ENCODE measurements around the gene EPB41L3. TPM values are rescaled to one million over a fixed set of nuclear protein-coding genes. Genes with fewer than 3 reads are reported as not detected.

Gene EPB41L3
- total RNA-seq, 1 experiment from 2014 or later, result 16.1 TPM

DNA sequence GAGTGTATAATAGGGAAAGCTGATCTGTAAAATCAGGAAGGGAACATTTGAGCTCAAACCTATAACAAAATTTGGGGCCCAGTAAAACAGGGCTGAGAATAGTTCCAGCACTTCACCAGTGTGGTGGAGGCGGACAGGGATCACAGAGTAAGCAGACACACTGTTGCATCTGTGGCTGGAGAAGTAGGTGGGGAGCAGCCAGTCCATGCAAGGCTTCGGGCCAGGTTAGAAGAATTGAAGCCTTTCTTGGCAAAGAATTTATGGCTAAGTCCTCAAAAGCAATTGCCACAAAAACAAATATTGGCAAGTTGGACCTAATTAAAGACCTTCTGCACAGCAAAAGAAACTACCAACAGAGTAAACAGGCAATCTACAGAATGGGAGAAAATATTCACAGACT lies 154.4 kb downstream of the EPB41L3 start:
- no peaks in the 10 kb centered on the region for H3K9me3 Mint-ChIP-seq
- Histone ChIP-seq H3K27ac (ENCODE audit: insufficient read length, low read depth, low read length) (no peak overlapping the region), H2BK5ac (ENCODE audit: insufficient read length, low read length) (no peak overlapping the region), H3K56ac (ENCODE audit: insufficient read length, low read depth, low read length) (no peak overlapping the region), H3K23ac (ENCODE audit: insufficient read length, low read depth, low read length) (no peak overlapping the region), H2BK12ac (ENCODE audit: insufficient read length, low read depth, low read length) (no peak overlapping the region), H3T11ph (ENCODE audit: low read length) (no peak overlapping the region), H3K27me3 (ENCODE audit: insufficient read depth, low read length) (no peaks in the 10 kb centered on the region), H3K4ac (ENCODE audit: low read depth, low read length) (no peak overlapping the region), H3K4me2 (ENCODE audit: insufficient read depth, insufficient read length, low read length) (no peak overlapping the region), H2BK120ac (ENCODE audit: low read depth, low read length, poor library complexity, severe bottlenecking) (no peak overlapping the region), H3K79me2 (ENCODE audit: insufficient read depth, low read length) (no peaks in the 10 kb centered on the region), H3K18ac (ENCODE audit: insufficient read length, low read depth, low read length) (no peak overlapping the region), H3K9ac (ENCODE audit: extremely low read depth, insufficient read length, low read length) (no peak overlapping the region), H2AK5ac (ENCODE audit: insufficient read length, low read length) (no peak overlapping the region), H3K9me3 (ENCODE audit: control insufficient read depth, low read depth, low read length) (no peaks in the 10 kb centered on the region), H2AFZ (ENCODE audit: low read length) (no peak overlapping the region), H3K14ac (ENCODE audit: insufficient read depth, low read length) (no peak overlapping the region), H3K79me1 (ENCODE audit: insufficient read depth, low read depth, low read length, poor library complexity, severe bottlenecking) (no peaks in the 10 kb centered on the region), H3K4me1 (ENCODE audit: insufficient read depth, low read length) (no peaks in the 10 kb centered on the region), H4K5ac (ENCODE audit: insufficient read length, low read depth, low read length) (no peak overlapping the region), H2BK15ac (ENCODE audit: low read depth, low read length) (no peak overlapping the region), H4K91ac (ENCODE audit: insufficient read length, low read depth, low read length) (no peak overlapping the region), H4K20me1 (ENCODE audit: control insufficient read depth, insufficient read depth, insufficient read length) (no peaks in the 10 kb centered on the region), H3K23me2 (ENCODE audit: insufficient read length, low read depth, low read length, poor library complexity, severe bottlenecking) (no peaks in the 10 kb centered on the region), H4K8ac (replicated peaks; ENCODE audit: insufficient read length, low read depth, low read length) (no peak overlapping the region), H2BK20ac (ENCODE audit: low read depth, low read length, poor library complexity, severe bottlenecking) (no peak overlapping the region)
- H3K4me1 Mint-ChIP-seq, result no peaks in the 10 kb centered on the region
- WGBS (ENCODE audit: extremely low coverage, insufficient read length, low lambda C conversion rate), result no CpG with 5 or more reads among the region's 2 CpGs
- H3K27ac Mint-ChIP-seq, result no peak overlapping the region
- H3K27me3 Mint-ChIP-seq (ENCODE audit: low read depth), result no peaks in the 10 kb centered on the region
- no peak for DNase-seq
- TF ChIP-seq, protein P1, sequence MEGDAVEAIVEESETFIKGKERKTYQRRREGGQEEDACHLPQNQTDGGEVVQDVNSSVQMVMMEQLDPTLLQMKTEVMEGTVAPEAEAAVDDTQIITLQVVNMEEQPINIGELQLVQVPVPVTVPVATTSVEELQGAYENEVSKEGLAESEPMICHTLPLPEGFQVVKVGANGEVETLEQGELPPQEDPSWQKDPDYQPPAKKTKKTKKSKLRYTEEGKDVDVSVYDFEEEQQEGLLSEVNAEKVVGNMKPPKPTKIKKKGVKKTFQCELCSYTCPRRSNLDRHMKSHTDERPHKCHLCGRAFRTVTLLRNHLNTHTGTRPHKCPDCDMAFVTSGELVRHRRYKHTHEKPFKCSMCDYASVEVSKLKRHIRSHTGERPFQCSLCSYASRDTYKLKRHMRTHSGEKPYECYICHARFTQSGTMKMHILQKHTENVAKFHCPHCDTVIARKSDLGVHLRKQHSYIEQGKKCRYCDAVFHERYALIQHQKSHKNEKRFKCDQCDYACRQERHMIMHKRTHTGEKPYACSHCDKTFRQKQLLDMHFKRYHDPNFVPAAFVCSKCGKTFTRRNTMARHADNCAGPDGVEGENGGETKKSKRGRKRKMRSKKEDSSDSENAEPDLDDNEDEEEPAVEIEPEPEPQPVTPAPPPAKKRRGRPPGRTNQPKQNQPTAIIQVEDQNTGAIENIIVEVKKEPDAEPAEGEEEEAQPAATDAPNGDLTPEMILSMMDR (conservative IDR thresholded peaks at IDR 0.05), result no peak
- no peaks in the 10 kb centered on the region for H3K36me3 Mint-ChIP-seq (ENCODE audit: insufficient read depth in 1 of 3, low read depth in 3 of 3)
- H3K4me3 Mint-ChIP-seq, result no peak overlapping the region

All from H9 (cell line).